Stimulated activated CD8-positive, alpha-beta memory T cell treated with anti-CD3 and anti-CD28 coated beads, Interleukin-15, amount 100 ng/mL, for 48 hours (primary cell): ENCODE measurements around the gene ZNF300.
"Not testable (repeated sequence)": the region's sequence is repeated elsewhere in the genome, so short reads cannot be mapped to it uniquely, and the experiment has no call there.

Experiments used
- DNase-seq, 2 donors: peaks; one replicate each; pipeline ENCODE4 v3.0.0-alpha.2; 2020; ENCODE audit warnings: low read depth in 2 of 2

The ZNF300 gene

DNA sequence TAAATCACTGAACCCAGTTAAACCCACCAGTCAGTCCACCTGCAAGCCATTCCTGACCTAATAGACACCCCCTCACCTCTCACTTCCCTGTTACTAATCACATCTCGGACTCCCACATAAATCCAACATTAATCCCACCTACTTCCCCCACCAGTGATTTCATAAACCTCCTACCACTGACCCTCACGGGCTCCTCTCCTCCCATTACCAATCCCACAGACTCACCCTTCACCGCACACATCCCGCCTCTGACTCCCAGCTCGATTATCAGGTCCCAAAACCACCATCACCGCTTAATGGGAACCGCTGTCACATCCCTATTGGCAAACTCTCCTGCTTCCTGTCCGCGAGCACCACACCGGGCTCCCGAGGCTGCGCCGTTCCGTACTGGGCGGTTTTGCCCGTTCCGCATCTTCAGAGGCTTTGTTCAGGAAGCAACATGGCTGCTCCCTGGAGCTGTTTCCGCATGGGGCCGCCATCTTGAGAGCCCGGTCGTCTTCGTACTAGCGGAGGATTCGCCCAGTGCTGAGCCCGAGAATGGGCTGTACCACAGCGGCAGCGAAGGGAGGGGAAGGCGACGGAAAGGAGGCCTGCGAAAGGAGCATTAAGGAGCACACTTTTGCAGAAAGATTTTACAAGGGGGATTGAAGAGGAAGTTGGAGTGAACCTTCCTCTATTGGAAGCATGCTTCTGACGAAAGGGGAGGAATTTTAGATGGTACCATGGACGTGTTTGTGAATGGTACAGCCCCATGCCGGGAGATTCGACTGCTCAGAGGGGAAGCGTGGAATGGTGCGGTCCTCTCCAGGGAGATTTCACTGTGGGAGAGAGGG lies at the start of gene ZNF300:
Gene ZNF300 (minus strand): TSS at position 502 of the 833 bp plus-strand sequence. CDS start 1,825 bp downstream, outside the sequence.
- peak; percentile 19 to 32 for DNase-seq

DNA sequence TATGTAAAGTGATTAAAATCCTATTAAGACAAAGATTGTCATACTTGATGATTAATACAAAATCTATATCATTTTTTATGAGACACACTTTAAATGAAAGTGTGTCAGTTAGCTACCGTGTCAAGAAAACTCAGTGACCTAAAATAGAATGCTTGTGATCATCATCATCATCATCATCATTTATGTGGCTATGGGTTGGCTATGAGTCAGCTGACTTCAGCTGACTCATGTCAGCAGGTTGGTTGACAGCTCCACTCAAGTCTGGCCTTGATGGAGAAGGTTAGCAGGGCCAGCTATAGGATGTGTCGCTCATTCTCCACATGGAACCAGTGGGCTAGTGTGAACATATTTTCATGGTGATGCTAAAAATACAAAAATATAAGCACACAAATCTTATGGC lies 43.8 kb upstream of the ZNF300 start:
- no peak for DNase-seq

DNA sequence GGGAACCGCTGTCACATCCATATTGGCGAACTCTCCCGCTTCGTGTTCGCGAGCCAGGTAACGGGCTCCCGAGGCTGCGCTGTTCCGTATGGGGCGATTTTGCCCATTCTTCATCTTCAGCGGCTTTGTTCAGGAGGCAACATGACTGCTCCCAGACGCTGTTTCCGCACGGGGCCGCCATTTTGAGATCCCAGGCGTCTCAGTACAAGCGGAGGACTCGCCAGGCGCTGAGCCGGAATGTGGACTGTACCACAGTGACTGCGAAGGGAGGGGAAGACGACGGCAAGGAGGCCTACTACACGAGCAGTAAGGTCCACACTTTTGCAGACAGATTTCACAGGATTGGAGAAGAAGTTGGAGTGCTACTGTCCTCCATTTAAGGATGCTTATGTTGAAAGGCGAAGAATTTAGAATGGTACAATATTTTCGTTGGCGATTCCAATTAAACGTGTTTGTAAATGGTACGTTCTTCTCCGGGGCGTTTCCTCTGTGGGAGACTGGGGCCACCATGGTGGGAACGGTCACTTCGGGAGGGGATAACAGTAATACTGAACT lies 41.6 kb upstream of the ZNF300 start:
- no peak for DNase-seq

DNA sequence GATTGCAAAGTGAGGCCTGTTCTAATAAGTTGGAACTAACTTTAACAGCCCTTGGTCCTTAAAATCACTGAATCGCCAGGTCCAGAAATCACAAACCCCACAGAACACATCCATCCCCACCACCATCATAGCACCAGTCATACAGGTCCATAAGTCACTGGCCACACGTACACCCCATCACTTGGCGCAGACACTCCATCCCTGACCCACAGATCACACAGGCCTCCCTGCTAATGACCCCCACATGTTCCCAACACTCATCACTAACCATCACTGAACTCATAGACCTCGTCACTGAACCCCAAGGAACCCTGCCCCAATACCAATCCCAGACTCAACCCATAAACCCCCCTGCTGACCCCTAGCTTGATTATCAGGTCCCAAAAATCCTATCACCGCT lies 41.2 kb upstream of the ZNF300 start:
- DNase-seq: no peak

DNA sequence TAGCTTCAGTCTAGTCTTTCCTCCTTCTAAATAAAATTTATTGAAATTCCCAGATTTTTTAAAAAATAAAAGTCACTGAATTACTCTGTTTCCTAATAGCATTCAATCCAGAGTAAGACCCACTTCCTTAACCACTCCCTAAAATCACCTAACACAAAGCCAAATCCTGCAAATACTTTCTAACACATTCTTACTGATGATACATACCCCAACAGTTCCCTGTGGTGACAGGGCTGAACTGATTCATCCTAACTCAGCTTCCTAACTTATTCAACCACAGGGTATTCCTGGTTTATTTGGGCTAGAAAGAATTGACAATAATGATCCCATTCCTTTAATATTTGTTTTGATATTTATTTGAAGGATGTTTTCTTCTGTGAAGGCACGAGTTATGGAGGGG lies 40.7 kb upstream of the ZNF300 start:
- DNase-seq: no peak

DNA sequence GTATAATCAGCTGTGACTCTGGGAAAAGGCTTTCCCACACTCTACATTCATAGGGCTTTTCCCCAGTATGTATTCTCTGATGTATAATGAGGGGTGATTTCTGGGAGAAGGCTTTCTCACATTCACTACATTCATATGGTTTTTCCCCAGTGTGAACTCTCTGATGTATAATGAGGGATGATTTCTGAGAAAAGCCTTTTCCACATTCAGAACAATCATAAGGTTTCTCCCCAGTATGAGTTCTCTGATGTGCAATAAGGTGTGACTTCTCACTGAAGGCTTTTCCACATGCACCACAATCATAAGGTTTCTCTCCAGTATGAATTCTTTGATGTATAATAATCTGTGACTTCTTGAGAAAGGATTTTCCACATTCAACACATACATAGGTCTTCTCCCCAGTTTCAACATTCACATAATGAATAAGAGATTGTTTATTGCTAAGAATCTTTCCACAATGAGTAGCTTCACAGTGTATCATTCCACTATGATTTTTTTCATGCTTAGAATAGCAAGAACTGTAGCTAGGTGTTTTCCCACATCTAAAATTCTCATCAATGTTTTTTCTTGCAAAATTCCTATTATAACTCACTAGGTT lies 26.7 kb upstream of the ZNF300 start:
- no peak for DNase-seq

DNA sequence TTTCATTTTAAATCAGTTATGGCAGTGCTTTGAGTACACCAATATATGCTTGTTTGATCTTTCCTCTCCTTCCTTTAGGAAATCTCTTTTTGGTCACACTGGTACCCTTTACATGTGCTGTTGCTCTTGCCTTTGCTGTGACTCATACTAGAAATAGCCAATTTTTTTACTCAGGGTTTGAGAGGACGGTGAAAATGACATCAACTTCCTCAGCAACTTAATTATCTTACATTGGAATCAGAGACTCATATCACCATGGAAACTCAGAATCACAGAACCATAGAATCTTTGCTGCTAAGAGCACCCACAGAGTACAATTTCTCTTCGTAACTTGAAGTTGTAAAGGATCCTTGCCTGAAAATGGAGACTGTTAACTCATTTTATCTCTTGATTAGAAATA lies 13.8 kb upstream of the ZNF300 start:
- no peak for DNase-seq

DNA sequence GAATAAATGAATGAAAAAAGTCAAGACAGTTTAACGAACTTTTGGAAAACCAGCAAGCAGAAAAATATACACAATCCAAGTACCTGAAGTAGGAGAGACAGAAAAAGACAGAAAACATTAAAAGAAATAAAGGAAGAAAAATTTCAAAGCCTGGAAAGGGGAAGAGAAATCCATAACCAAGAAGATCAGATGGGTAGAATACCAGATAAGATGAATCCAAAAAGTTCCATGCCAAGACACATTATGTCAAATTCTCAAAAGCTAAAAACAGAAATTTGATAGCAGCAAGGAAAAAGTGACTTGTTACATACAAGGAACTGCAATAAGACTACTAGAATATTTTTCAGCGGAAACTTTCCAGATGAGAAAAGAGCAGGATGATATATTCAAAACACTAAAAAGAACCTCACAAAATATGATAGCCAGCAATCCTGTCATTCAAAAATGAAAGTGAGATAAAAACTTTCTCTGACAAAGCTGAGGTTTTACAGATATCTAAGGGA lies 7.6 kb upstream of the ZNF300 start:
- no peak for DNase-seq

DNA sequence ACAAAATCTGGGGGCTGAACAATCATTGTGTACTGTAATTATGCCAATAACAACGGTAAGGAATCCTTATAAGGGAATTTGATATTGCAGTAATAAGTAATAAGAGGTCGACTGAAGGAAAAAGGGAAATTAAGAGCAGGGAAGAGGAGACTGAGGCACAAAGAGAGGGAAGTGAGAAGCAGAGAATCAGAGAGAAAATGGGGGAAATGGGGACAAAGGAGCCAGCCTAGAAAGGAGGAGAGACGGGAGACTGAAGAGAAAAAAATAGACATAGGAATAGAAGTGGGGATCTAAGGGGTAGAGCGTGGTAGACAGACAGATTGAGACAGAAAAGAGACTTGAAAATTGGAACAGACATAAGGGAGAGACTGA lies 518 bp upstream of the ZNF300 start:
- no peak for DNase-seq

DNA sequence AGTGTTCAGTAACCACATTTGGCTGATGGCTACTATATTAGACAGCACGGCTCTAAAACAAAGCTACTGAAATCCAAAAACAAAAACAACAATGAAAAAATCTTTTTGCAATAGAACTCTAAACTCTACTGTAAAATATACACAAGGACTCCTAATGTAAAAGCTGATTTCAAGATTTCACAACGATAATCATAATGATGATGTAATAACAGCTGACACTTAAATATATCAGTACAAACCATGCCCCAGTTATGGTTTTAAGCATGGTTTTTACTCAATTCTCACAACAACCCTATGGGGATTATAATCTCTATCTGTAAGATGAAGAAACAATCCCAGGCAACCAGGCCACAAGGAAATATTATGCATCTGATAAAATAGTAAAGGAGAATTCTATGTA lies 3.3 kb downstream of the ZNF300 start:
- no peak for DNase-seq

DNA sequence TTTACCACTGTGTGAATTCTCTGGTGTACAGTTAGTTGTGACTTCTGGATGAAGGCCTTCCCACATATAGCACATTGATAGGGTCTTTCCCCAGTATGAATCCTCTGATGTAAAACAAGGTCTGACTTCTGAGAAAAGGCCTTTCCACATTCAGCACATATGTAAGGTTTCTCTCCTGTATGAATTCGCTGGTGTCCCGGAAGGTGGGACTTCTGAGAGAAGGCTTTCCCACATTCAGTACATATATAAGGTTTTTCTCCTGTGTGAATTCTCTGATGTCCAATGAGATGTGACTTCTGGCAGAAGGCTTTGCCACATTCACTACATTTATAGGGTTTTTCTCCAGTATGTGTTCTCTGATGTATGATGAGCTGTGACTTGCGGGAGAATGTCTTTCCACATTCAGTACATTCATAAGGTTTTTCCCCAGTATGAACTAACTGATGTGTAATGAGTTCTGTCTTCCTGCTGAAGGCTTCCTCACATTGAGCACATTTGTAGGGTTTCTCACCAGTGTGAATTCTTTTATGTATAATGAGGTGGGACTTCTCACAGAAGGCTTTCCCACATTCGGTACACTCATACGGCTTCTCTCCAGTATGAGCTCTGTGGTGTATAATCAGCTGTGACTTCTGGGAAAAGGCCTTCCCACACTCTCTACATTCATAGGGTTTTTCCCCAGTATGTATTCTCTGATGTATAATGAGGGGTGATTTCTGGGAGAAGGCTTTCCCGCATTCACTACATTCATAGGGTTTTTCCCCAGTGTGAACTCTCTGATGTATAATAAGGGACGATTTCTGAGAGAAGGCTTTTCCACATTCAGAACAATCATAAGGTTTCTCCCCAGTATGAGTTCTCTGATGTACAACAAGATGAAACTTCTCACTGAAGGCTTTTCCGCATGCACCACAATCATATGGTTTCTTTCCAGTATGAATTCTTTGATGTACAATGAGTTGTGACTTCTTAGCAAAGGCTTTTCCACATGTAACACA lies 9.1 kb downstream of the ZNF300 start:
- DNase-seq: no peak

DNA sequence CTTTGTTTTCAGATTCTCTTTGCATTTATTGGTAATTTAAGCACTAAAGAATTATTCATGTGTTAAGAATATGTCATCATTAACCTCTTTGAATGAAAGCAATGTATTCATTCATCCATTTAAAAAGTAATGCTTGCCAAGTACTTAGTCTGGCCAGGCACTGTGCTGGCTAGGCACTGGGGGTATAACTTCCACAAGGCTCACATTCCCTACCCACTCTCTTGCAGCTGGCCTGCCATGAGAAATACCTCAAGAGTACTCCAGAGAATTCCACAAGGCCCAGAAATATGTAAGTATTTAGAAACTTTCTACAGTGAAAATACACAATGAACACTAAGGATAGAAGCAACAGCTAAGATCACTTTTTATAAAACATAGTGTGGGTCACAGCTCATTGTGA lies 25.4 kb downstream of the ZNF300 start:
- no peak for DNase-seq

DNA sequence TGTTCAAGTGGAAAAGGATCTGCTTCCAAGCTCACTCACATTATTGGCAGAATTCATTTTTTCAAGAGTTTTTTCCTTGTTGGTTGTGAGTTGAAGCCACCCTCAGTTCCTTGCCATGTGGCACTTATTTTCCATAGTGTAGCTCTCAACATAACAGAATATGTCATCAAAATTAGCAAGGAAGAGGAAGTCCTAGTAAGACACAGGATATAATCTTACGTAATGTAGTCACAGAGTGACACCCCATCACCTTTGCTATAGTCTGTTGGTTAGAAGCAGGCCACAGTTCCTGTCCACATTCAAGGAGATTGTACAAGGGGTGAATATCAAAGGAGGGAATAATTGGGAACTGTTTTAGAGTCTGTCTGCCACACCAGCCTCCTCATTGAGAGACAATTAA lies 42.7 kb downstream of the ZNF300 start:
- DNase-seq: no peak

DNA sequence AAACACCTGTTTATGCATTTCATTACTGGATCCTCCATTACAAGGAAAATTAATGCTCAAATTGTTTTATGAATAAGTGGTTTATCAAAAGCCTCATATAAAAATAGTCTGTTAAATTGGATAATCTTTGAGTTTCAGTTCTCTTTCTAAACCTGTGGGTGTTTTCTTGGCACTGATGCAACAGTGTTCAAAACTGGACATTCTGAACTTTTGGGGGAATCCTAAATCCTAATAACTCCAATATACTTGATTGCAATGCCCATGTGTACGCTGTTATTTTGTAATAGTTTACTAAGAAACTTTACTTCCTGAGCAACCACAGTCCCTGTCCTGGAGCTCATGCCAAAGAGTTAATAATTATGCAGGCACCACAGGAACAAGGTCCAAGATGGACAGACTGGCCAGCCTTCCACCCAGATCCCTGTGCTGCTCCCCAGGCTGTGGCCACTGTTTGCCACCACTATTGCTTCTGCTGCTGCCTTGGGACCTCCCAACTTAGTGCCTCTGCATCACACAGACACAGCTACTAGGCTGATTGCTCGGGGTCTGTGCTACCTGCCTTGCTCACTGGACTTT lies 44.4 kb downstream of the ZNF300 start:
- no peak for DNase-seq

DNA sequence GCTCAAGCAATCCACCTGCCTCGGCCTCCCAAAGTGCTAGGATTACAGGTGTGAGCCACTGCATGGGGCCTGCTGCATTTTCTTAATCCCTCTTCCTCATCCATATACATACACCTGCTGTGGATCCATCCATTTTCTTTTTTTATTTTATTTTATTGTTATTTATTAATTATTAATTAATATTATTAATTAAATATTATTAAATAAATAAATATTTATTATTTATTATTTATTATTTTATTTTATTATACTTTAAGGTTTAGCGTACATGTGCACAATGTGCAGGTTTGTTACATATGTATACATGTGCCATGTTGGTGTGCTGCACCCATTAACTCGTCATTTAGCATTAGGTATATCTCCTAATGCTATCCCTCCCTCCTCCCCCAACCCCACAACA lies 48.1 kb downstream of the ZNF300 start:
- DNase-seq: not testable (repeated sequence)

DNA sequence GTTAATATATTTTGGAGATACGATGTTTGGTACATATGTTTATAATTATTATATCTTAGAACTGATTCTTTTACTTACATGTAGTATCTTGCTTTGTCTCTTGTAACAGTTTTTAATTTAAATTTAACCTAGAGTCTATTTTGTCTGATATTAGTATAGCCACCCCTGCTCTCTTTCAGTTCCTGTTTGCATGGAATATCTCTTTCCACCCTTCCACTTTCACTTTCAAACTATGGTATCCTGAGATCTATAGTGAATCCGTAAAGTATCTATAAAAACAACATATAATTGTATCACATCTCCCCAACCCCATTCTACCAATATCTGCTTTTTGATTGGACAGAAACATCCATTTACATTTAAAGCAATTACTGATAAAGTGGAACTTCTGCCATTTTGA lies 51.2 kb downstream of the ZNF300 start:
- no peak for DNase-seq

DNA sequence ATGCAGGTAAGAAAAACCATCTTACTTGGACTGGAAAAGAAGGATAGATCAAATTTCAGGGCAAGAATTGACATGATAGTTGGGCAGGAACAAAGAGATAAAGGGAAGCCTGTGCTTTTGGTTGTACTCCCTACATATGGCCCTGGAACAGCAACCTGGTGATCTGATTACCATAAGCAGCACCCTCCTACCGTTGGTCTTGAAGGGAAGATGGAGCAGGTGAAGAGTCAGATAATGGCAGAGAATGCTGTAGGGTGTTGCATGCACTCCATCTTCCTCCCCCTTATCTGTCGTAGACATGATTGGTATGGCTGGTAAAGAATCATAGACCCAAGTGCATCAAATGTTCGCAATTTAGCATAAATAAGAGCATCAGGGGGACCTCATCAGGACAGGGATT lies 53.7 kb downstream of the ZNF300 start:
- DNase-seq: no peak

DNA sequence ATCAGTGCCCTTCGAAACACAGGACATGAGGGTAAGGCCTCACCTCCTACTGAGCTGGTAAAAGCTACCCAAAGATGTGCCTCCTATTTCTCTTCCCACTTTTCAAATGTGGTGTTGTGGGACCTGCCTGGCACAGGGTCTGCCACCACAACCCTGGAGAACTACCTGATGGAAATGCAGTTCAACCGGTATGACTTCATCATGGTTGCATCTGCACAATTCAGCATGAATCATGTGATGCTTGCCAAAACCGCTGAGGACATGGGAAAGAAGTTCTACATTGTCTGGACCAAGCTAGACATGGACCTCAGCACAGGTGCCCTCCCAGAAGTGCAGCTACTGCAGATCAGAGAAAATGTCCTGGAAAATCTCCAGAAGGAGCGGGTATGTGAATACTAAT lies 56.5 kb downstream of the ZNF300 start:
- no peak for DNase-seq

DNA sequence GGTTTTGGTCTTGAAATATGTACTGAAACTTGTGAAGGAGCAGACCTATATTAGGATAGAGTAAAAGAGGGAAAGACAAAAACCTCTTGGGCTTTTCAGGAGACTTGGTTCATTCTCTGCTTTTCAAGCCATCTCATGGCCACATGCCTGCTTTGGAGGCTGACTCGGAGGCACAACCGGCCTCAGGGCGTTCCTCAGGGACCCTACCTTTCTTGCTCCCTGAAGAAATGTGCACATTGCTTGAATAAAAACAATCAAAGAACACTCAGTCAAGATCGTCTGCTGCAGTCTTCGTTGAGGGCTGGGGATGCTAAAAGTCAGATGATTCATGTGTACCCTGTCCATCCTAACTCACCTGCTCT lies 57.5 kb downstream of the ZNF300 start:
- no peak for DNase-seq

DNA sequence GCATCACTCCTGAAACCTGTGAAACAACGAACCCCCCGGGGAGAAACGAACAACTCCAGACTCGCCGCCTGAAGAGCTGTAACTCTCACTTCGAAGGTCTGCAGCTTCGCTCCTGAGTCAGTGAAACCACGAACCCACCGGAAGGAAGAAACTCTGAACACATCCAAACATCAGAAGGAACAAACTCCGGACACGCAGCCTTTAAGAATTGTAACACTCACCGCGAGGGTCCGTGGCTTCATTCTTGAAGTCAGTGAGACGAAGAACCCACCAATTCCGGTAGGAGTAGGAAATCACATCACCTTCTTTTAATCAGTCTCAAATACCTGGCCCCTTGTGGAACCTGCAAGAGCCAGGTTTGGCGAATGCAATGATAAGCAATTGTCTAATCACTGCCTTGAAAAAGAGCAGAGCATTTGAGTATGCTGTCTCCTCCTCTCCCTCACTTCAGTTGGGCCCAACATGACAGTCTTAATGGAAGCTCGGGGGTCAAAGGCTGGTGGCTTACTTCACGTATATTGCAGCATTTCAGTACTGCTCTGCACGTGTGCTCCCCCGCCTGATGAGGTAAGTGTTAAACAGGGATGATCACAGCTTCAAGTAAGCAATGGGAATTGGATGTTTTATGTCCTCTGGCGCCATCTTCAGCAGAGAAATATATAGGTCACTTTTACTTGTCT lies 58.0 kb downstream of the ZNF300 start:
- peak; percentile 43 to 55 for DNase-seq

DNA sequence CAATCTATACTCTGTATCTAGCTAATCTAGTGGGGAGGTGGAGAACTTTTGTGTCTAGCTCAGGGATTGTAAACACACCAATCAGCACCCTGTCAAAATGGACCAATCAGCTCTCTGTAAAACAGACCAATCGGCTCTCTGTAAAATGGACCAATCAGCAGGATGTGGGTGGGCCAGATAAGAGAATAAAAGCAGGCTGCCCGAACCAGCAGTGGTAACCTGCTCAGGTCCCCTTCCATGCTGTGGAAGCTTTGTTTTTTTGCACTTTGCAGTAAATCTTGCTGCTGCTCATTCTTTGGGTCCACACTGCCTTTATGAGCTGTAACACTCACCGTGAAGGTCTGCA lies 58.5 kb downstream of the ZNF300 start, which contains the start of gene IRGM:
Gene IRGM (plus strand): TSS at position 214 of the 346 bp plus-strand sequence. CDS start 1,603 bp downstream, outside the sequence.
- DNase-seq: not testable (repeated sequence)
